Stimulated activated CD4-positive, alpha-beta T cell treated with anti-CD3 and anti-CD28 coated beads, Interleukin-12 subunit alpha, Interleukin-12 subunit beta, amount 100 ng/mL, for 48 hours (primary cell): ENCODE measurements around the gene AHCYL2.
"Not testable (repeated sequence)": the region's sequence is repeated elsewhere in the genome, so short reads cannot be mapped to it uniquely, and the experiment has no call there.

ENCODE experiments used
- DNase-seq, 3 donors: peaks; one replicate each; pipeline ENCODE4 v3.0.0-alpha.2; 2020; ENCODE audit warnings: low read depth in 2 of 3, low spot score in 1 of 3

Gene AHCYL2

DNA sequence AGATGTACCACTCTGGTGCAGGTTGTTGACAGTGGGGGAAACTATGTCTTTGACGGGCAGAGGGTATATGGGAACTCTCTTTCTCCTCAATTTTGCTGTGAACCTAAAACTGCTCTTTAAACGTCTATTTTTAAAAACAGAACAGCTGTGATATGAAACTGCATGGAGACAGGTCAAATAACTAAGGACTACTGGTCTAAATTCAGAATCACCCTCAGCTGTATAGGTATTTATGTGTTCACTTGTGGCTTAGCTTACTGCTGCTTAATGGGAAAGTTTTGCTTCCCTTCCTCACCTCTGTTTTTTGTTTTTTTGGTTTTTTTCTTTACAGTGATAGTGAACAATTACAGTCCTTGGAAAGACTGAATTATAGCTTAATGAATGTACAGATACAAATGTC is 122.5 kb downstream of the AHCYL2 start:
- DNase-seq: no peak

DNA sequence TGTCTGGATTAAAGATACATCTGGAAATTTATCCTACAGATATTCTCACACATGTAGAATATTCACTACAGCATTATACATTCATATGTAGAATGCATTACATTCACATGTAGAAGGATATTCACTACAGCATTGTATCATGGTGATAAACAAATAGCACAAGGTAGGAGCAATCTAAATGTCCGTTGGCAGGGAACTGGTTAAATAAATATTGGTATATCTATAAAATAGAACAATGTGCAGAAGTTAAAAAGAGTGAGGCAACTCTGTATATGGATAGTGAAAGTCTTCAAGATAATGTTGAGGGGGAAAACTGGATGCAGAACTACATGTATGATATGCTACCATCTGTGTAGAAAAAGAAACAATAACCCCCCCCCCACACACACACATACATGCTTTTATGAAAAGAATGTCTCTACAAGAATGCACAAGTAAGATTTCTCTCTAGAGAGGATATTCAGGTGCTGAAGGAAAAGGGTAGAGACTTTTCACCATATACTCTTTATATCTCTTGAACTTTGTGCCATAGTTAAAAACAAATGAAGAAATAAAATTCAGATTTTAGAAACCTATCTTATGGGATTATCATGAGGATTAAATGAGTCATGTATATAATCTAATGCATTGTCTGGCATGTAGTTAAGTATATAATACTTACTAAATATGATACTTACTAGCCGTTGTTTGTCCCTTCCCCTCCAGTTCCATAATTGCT is 123.4 kb downstream of the AHCYL2 start:
- DNase-seq: no peak

DNA sequence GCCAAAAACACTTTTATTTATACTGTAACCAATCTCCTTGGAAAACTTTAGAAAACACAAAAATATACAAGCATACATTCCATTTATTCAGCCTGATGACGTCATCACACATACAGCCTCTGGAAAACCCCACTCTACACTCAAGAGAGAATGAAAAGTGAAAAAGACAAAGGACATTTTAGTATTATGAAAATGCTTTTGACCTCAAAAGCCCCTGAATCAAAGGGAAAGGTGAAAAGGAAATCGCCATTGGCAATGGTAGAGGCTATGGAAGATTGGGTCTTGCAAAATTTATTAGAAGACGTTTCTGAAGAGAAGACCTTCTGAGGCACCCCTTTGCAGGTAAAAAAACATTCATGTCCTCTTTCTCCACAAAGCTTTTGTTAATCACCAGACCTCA is 126.5 kb downstream of the AHCYL2 start:
- no peak for DNase-seq

DNA sequence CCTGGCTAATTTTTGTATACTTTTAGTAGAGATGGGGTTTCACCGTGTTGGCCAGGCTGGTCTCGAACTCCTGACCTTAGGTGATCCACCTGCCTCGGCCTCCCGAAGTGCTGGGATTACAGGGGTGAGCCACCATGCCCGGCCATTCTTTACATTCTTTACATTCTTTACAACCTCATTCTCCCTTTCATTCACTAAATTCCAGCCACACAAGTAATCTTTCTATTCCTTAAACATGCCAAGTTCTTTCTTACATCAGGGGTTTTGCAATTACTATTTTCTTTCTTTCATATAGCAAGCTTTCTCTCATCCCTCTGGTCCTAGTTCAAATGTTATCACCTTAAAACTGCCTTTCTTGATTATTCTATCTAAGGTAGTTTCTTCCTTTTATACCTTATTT is 128.3 kb downstream of the AHCYL2 start:
- not testable (repeated sequence) for DNase-seq

DNA sequence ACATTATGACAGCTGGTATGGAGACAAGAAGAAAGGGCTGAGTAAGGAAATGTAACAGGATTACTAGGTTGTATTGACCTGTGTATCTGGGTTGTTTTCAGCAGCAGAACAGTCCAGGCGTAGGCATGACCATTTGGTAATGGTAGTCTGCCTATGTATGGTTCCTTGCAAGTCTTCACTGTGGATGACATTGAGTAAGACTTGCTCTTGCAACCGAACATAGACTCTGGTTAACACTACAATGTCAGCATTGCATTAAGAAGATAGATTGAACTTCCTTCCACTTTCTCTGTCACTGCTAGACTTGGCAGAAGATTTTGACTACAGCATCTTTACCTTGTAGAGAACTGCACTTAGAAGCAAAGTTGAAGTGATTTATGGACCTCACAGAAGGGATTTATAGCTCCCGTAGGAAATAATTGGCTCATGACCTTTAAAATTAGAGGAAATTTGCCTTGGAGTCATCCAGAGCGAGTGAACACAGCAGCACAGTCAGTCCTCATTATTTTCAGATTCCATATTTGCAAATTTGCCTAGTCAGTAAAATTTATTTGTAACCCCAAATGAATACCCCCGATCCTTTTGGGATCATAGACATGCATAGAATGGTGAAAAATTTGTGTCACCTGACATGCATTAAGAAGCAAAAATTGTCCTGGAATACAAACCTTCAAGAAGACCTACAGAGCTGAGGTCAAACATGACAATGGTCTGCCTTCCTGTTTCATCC is 129.8 kb downstream of the AHCYL2 start:
- no peak for DNase-seq

DNA sequence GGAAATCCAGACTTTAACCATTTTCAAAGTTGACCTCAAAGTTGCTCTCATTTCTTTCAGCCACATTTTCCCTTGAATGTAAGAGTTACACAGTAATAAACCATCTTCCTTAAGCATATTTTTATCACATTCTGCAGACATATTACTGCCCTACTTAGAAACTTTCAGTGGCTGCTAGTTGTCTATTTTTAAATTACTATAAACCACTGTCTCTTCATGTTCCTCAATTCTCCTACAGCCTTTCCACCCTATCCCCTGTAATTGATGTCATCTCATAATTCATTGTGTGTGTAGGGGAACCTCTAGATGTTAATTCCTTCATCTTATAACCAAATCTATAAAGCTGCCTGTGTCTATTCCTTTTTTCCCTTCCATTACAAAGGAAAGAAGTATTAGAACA is 131.3 kb downstream of the AHCYL2 start:
- DNase-seq: no peak

DNA sequence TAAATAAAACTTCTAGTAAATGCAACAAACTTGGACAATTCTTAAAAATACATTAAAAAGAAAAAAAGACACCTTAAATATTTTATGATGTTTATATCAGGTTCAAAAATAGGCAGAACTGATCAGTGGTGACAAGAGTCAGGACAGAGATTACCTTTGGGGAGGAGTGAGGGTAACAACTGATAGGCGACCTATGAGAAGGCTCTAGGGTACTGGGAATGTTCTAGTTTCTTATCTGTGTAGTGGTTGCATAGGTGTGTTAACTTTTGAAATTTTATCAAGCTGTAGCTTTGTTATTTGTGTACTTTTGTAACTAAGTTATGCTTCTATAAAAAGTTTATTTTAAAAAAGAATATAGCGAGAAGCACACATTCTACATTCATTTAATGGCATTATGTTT is 134.3 kb downstream of the AHCYL2 start:
- DNase-seq: no peak

DNA sequence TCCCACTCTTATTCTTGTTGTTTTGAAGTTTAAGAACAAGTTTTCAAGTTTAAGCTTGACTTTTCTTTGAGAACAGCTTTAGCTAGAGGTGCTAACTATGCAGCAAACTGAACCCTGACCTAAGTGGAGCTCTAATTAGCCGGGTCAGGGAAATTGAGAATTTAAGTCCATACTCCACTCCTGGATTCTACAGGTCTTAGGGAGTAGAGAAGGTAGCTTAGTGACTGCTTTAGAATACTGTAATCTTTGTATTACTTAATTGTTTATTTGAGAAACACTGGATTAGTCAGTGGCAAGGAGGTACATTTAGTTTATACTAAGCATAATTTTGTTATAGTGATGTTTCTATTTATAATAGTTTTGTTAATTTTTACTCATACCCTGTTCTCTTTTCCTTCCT is 134.8 kb downstream of the AHCYL2 start:
- DNase-seq: no peak

DNA sequence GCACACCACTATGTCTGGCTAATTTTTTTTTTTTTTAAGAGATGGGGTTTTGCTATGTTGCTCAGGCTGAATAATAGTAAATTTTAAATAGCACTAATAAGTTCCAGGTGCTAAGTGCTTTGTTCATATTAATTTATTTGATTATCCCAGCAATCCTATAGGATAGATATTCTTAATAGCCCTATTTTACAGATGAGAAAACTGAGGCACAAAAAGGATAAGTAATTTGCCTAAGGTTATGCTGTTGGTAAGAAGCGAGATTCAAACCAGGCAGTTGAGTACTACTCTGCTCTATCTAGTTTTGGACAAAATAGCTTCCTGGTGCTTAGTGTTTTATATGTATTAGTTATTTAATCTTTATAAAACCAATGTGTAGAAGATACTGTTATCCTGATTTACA is 136.9 kb downstream of the AHCYL2 start:
- no peak for DNase-seq

DNA sequence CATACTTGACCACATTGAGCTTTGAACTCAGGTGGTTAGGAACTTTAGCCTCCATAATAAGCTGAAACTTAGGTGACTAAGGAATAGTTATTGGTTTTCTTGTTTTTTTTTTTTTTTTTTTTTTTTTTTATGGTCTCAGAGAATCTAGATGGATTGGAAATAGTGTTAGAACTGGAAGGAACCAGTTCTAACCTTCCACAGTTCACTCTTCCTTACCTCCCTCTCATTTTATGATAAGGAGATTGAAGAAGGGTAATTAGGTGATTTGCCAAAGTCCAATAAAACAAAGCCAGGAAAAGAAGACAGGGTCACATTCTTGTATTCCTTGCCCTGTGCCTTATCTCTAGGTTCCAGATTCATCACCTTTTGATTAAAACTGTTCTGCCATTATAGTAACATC is 137.7 kb downstream of the AHCYL2 start:
- no peak for DNase-seq

DNA sequence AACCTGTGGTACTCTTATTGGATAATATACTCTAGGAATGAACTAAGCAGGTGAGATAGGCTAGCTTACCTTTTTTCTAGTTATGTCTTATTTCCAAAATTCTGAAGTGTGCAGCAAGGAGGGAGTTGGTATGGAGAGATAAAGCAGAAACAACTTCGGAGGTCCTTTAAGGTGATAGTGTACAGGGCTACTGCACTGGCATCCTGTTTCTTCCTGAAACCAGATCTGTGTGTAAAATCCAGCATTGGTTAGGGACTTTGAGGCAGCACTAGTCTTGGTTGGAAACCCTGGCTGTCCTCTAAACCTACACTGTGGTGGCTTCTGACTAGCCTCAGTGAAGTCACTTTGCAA is 142.5 kb downstream of the AHCYL2 start:
- no peak for DNase-seq

DNA sequence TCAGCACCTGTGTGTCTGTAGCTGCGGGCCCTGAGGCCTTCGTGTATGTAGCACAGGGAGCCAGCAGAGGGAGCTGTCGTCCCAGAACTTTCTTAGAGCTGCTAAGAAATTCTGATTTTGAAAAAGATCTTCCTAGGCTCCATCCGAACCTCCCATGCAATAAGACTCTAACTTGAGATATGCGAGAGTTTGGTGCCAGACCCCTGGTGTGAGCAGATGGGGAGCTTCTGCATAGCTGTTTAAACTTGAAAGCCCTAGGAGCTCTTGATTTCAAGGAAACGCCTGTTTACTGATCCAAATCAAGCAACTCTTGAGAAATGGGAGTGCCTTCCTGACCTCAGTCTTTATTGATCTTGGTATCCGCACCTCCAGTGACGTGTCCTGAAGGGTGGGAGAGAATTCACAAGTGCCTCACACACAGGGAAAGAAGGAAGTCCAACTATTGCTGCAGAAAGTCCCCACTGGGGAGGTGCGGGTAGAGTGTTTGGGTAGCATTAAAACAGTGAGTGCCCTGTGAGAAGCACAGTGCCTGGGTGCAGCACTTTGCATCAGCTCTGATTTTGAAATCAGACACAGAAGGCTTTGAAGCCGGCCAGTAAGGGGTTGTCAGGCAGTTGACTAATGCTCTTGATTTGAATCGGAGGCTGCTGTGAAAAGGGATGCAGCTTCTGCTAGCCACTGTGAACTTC is 143.0 kb downstream of the AHCYL2 start:
- peak; percentile 65 to 74 (median 73) for DNase-seq

DNA sequence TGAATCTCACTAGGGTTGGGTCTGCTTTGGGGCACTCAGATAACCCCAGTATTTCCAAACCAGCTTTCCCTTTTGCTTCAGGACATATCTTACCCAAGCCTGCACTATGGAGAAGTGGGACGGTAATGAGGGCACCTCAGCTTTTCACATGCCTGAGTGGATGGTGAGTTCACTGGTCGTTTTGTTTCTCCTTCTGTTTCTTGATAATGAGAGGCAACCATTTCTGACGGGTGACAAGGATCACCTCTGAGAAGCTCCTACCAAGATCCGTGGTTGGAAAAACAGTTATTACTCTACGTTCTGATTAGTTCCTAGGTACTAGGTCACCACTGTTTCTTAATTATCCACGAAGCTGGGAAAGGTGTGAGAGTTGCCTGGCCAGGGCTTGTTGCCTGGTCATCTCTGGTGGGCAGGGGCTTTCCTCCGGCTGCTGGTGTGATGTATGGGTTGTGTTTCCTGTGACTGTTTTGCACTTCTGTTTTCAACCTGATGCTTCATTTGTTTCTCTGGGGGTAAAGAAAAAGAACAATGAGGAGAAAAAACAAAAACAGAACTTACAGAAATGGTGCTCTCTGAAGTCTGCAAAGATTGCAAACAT is 143.7 kb downstream of the AHCYL2 start:
- peak in 2 of 3 donors; percentile 11 to 13 for DNase-seq

DNA sequence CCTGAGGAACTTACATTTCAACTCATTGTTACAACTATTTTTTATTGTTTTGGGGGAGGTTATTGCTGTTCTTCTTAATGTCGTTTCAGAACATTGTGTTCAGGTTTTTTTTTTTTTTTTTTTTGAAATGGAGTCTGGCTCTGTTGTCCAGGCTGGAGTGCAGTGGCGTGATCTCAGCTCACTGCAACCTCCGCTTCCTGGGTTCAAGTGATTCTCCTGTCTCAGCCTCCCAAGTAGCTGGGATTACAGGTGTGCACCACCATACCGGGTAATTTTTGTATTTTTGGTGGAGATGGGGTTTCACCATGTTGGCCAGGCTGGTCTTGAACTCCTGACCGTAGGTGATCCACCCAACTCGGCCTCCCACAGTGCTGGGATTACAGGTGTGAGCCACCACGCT is 144.6 kb downstream of the AHCYL2 start:
- DNase-seq: not testable (repeated sequence)

DNA sequence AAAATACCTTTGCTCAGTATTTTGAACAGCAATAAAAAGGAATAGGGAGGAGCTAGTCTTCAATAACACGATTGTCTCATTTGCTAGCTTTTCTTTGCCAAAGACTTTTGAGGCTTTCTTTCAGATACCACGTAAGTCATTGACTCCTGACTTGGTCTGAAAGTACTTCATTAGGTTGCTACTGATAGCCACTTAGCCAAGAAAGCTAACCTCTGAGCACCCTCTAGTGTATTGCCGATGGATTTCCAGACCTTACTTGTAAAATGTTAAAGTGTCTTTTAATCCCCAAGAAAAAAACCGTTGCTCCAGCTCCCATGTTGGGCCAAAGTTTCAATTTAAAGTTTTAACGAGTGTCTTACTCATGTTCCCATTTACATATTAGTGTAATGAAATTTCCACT is 146.0 kb downstream of the AHCYL2 start:
- no peak for DNase-seq

DNA sequence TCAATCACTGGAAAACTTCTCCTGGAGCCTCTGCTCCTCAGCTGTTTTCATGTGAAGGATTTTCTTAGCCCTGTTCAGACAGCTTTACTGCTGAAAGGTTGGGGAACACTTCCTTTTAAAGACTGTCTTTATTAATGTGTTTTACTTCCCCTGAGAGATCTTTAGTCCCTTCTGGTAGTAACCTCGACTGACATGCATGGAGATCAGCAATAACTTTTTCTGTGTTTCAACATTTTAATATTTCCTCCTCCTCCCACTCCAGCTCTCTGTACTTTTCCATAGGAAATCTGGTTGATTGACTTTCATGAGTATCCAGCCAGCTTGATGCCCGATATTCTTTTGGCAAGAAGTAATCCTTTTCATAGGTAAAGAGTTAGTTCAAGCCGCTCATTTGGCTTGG is 146.7 kb downstream of the AHCYL2 start:
- DNase-seq: no peak

DNA sequence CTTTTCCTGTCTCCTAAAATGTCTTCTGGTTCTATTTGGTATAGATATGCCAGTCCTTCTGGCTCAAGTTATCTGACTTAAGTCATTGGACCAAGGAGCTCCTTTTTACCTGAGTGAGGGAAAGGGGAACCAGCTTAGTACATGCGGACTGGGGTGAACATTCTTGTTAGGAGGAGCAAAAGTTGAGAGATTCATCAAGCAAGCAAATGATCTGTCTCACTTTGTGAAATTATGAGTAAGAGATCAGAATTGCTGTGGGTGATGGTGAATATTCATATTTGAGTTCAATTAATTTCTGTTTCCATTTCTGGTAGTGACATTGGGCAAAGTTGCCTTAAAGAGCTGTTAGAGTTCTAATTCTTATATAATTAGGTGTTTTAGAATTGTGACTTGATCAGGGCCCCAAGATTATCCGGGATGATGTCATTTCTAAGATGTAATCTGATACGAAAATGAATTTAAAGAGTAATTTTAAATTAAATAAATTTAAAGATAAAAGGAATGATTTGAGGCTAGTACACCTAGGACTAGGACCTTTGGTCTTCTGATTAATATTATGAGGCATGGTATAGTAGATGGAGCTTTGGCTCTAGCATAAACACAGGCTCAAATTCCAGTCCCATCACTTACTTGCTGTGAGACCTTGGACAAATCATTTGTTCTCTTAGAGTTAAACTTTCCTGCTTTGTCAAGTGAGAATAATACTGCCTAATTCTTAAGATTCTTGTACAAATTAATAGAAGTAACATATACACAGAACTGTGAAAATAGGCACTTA is 149.0 kb downstream of the AHCYL2 start:
- no peak for DNase-seq

DNA sequence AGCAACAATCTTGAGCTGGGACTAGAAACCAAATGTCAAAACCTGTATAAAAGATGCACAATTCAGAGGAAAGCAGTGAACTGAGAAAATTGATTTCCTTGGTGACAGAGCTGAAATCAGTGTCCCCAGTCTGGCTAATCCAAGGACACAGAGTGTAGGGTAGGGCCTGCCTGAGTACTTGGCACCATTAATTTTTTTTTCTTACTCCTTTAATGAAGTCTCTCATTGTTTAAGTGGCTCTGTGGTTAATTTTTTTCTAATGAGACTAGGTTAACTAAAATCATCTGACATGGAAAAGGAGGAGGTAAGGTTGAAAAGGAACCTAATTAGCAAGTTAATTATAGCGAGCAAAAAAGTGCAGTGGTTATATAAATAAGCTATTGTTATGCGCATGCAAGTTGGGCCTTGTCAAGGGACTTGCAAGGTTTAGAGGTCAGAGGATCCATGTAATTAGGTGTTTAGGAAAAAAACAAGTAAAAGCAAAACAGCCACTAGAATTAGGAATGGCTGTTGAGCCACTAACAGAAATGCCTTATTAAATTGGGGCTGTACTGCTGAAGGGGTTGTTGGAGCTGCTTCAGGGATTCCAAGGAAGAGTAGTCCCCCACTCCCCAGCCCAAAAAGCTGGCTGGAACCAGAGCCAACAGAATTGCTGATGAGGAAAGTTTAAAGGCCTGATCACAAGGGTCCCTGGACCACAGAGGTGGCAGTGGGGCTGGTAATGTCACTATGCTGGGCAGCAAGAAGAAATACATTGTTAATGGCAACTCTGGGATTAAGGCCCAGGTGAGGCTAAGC is 150.5 kb downstream of the AHCYL2 start:
- no peak for DNase-seq

DNA sequence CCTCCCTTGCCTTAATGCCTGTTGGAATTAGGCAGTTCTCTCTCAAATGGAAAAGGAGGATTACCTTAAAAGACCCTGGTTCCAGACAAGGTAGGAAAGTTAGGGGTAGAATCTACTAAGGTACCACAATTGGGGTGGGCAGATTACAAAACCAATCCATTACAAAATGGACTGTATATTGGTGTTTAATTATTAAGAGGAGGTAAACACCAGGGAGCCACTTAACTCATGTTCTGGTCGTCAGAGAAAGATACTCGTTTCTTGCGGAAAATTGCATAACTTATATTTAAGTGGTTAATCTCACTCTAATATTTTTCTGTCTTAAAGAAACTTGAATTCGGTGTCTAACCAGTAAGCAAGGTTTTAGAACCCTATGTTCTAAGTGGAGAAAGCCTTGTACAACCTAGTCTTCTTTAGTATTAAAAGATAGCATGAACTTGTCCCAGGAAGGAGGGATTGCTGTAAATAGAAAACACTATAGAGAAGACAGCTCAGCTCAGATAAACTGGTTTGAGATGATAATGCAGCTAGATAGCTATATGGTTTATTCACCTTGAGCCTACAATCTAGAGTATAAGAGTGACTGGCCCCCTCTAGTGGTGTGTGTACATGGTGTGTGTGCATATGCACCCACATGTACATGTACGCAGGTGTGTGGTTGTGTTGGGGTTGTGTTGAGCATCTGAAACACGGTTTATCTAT is 151.4 kb downstream of the AHCYL2 start:
- DNase-seq: peak; percentile 30 to 62 (median 34)
